Neuronal stem cell (in vitro differentiated cells): ENCODE data around the gene SH2D4B.
A peak's percentile ranks its signal among the peaks of the same experiment; 100 is the strongest.

ENCODE experiments used
- DNase-seq: peaks from one replicate; pipeline ENCODE4 v3.0.0-alpha.2; 2013; ENCODE audit warnings: low spot score
- H2AFZ ChIP-seq: one replicate; pipeline ENCODE4 v1.6.1; 2013; ENCODE audit warnings: mild to moderate bottlenecking, low read length, inconsistent platforms
- H2AK5ac ChIP-seq: 2 replicates; pipeline ENCODE4 v1.6.1; 2013; ENCODE audit warnings: low read depth, mild to moderate bottlenecking, inconsistent platforms, low read length, moderate library complexity, mixed read lengths
- H2BK120ac ChIP-seq: 2 replicates; pipeline ENCODE4 v1.6.1; 2013; ENCODE audit warnings: low read depth, mild to moderate bottlenecking, inconsistent platforms, low read length, moderate library complexity, mixed read lengths
- H2BK12ac ChIP-seq: one replicate; pipeline ENCODE4 v1.6.1; 2013; ENCODE audit warnings: low read length, inconsistent platforms
- H2BK15ac ChIP-seq: 2 replicates; pipeline ENCODE4 v1.6.1; 2013; ENCODE audit warnings: mild to moderate bottlenecking, low read length, inconsistent platforms, mixed read lengths
- H2BK5ac ChIP-seq: one replicate; pipeline ENCODE4 v1.6.1; 2013; ENCODE audit warnings: inconsistent platforms, mild to moderate bottlenecking, low read length, moderate library complexity
- H3K14ac ChIP-seq: one replicate; pipeline ENCODE4 v1.6.1; 2013; ENCODE audit warnings: low read length, inconsistent platforms
- H3K18ac ChIP-seq: 2 replicates; pipeline ENCODE4 v1.6.1; 2013; ENCODE audit warnings: low read length, inconsistent platforms
- H3K23ac ChIP-seq: 2 replicates; pipeline ENCODE4 v1.6.1; 2013; ENCODE audit warnings: low read depth, mild to moderate bottlenecking, mixed read lengths, low read length, inconsistent platforms; ENCODE audit not compliant: poor library complexity
- H3K27ac ChIP-seq: replicated peaks from 3 replicates; pipeline ENCODE4 v1.5.1; 2013; ENCODE audit warnings: low read length, inconsistent platforms
- H3K27me3 ChIP-seq, 3 experiments: 2 replicates each; pipeline ENCODE4 v1.6.1; 2013; ENCODE audit warnings: low read length in 3 of 3, mild to moderate bottlenecking in 2 of 3, inconsistent platforms in 1 of 3, low read depth in 1 of 3, mixed read lengths in 1 of 3, moderate library complexity in 1 of 3; ENCODE audit not compliant: control insufficient read depth in 3 of 3, insufficient read depth in 3 of 3
- H3K36me3 ChIP-seq, 2 donors: replicated peaks in 1 of 2; 2 replicates each; pipeline ENCODE4 v1.6.1; 2013; ENCODE audit warnings: low read length in 2 of 2; ENCODE audit not compliant: control insufficient read depth in 2 of 2, insufficient read depth in 2 of 2
- H3K4ac ChIP-seq: 2 replicates; pipeline ENCODE4 v1.6.1; 2013; ENCODE audit warnings: inconsistent platforms, mild to moderate bottlenecking, low read length, moderate library complexity
- H3K4me1 ChIP-seq, 2 donors: 1 replicate in 1 of 2; 2 replicates in 1 of 2; pipeline ENCODE4 v1.6.1; 2013; ENCODE audit warnings: low read length in 2 of 2, low read depth in 1 of 2; ENCODE audit not compliant: control insufficient read depth in 2 of 2, insufficient read depth in 1 of 2
- H3K4me2 ChIP-seq: one replicate; pipeline ENCODE4 v1.6.1; 2013; ENCODE audit warnings: mild to moderate bottlenecking, low read length, inconsistent platforms; ENCODE audit not compliant: insufficient read depth, poor library complexity, severe bottlenecking
- H3K4me3 ChIP-seq, 2 donors: 2 replicates each; pipeline ENCODE4 v1.5.1; 2013; ENCODE audit warnings: low read length in 2 of 2, mild to moderate bottlenecking in 2 of 2, inconsistent platforms in 1 of 2, moderate library complexity in 1 of 2
- H3K79me1 ChIP-seq: one replicate; pipeline ENCODE4 v1.6.1; 2013; ENCODE audit warnings: low read depth, mild to moderate bottlenecking, inconsistent platforms, low read length, moderate library complexity
- H3K9ac ChIP-seq: one replicate; pipeline ENCODE4 v1.6.1; 2013; ENCODE audit warnings: mild to moderate bottlenecking, low read depth, low read length, inconsistent platforms; ENCODE audit not compliant: poor library complexity
- H3K9me3 ChIP-seq, 2 donors: replicated peaks in 1 of 2; 2 replicates each; pipeline versions ENCODE3 to v1.6.1; 2013; ENCODE audit warnings: low read length in 2 of 2, mild to moderate bottlenecking in 2 of 2, inconsistent platforms in 1 of 2, low read depth in 1 of 2, mixed read lengths in 1 of 2, moderate library complexity in 1 of 2; ENCODE audit not compliant: control insufficient read depth in 2 of 2, insufficient read depth in 1 of 2
- H4K8ac ChIP-seq: one replicate; pipeline ENCODE4 v1.6.1; 2013; ENCODE audit warnings: low read depth, mild to moderate bottlenecking, inconsistent platforms, low read length, moderate library complexity
- H4K91ac ChIP-seq: one replicate; pipeline ENCODE4 v1.6.1; 2013; ENCODE audit warnings: low read length, low read depth, mild to moderate bottlenecking, inconsistent platforms; ENCODE audit not compliant: poor library complexity
- WGBS, 2 donors: extraction: QIAGEN DNeasy Blood & Tissue Kit; methylation state at CpG; one replicate each; pipeline ENCODE4 v1.1.7; 2013; ENCODE audit warnings: missing lambda C conversion rate in 2 of 2, mixed read lengths in 1 of 2; ENCODE audit not compliant: insufficient read length in 2 of 2, insufficient replicate concordance in 1 of 2; ENCODE audit errors: extremely low coverage in 2 of 2; 5-methylcytosine and 5-hydroxymethylcytosine counted together

Gene SH2D4B

DNA sequence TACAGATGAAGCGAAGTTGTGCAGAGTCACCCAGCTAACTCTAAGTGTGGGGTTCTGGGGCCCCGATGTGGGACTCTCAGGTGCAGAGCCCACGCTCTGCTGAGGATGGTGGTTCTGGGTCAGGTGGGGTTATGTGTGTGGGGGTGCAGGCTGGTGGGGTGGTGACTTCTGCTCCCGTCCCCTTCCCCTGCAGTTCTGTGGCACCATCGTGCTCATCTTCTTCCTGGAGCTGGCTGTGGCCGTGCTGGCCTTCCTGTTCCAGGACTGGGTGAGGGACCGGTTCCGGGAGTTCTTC, 28.6 kb upstream of the SH2D4B start:
- Histone ChIP-seq H3K36me3 (peaks cover 38 to 89% of the 10 kb centered on the region in 2 donors), H4K91ac (no peak overlapping the region), H2BK5ac (no peak overlapping the region), H3K9me3 (no peaks in the 10 kb centered on the region), H3K79me1 (peaks cover 16% of the 10 kb centered on the region), H2BK15ac (no peak overlapping the region), H3K9ac (no peak overlapping the region), H3K14ac (no peak overlapping the region), H3K4me2 (no peak overlapping the region), H4K8ac (no peak overlapping the region), H3K23ac (no peak overlapping the region), H2AFZ (no peak overlapping the region), H3K27me3 (no peaks in the 10 kb centered on the region), H2AK5ac (no peak overlapping the region), H3K4me1 (peaks cover 3 to 13% of the 10 kb centered on the region in 2 donors), H2BK12ac (no peak overlapping the region), H3K27ac (no peak overlapping the region), H3K4me3 (no peak overlapping the region), H3K18ac (peak overlapping the region; percentile 4), H2BK120ac (no peak overlapping the region), H3K4ac (no peak overlapping the region)
- no peak for DNase-seq
- no CpG with 5 or more reads among the region's 8 CpGs for WGBS, 2 donors

DNA sequence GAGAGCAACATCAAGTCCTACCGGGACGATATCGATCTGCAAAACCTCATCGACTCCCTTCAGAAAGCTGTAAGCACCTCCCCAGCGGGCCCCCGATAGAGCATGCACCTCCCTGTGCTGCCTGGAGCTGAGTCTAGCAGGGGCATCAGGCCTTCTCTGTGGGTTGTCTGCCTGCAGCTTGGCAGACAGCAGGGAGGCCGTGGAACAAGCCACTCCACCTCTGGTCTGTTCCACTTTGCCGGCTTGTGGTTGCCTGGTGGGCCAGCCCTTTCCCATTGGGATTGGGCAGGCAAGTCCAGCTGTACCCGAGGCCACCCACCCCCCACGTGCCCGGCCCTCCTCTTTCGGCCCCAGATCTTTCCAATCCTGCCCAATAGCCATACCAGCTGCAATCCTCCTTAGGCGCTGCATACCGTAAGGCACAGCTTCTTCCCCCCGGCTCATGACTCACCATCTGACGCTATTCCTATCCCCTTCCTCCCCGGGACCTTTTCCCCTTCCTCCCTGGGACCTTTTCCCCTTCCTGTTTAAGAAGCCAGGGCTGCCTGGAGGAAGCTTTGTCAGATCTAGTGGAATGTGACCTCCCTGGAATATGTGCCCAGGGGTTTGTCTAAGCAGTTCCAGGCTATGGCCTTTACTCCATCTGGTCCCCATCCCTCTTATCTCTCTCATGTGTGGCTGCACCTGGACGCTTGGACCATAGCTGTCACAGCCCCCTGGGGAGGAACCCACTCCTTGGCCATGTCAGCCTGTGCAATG, 28.1 kb upstream of the SH2D4B start:
- Histone ChIP-seq H3K23ac (peak overlapping the region; percentile 10), H2BK12ac (no peak overlapping the region), H3K4me3 (no peak overlapping the region), H3K4ac (no peak overlapping the region), H3K79me1 (peaks cover 12% of the 10 kb centered on the region), H4K8ac (no peak overlapping the region), H3K4me1 (peaks cover 0 to 8% of the 10 kb centered on the region in 2 donors), H3K27me3 (no peaks in the 10 kb centered on the region), H3K36me3 (peaks cover 43 to 94% of the 10 kb centered on the region in 2 donors), H2BK120ac (no peak overlapping the region), H3K9ac (peak overlapping the region; percentile 7), H2AFZ (no peak overlapping the region), H2BK15ac (no peak overlapping the region), H4K91ac (no peak overlapping the region), H3K4me2 (no peak overlapping the region), H2BK5ac (no peak overlapping the region), H2AK5ac (no peak overlapping the region), H3K18ac (peak overlapping the region; percentile 4), H3K9me3 (no peaks in the 10 kb centered on the region), H3K14ac (peak overlapping the region; percentile 17), H3K27ac (no peak overlapping the region)
- WGBS, 2 donors, result no CpG with 5 or more reads among the region's 18 CpGs
- DNase-seq, result no peak

DNA sequence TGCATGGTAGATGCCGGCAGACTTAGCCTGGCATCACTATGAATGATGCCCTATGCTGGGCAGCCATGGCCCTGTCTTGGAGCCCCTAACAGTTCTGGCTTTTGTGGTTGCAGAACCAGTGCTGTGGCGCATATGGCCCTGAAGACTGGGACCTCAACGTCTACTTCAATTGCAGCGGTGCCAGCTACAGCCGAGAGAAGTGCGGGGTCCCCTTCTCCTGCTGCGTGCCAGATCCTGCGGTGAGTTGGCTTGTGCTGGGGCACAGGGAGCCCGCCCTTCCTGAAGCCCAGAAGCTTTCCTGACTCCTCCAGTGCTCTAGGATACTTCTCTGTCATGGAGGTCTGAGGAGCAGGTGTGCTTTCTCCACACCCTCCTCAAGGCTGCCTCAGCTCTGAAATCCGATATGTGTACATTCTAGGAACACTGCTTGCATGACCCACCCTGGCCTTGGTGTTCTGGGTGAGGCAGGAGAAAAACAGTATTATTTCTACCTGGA, 25.6 kb upstream of the SH2D4B start:
- Histone ChIP-seq H3K4me3 (no peak overlapping the region), H3K4me1 (peaks cover 0 to 3% of the 10 kb centered on the region in 2 donors), H3K27ac (no peak overlapping the region), H3K9me3 (no peaks in the 10 kb centered on the region), H2BK120ac (no peak overlapping the region), H2AFZ (no peak overlapping the region), H2BK15ac (no peak overlapping the region), H3K9ac (no peak overlapping the region), H2AK5ac (no peak overlapping the region), H2BK5ac (no peak overlapping the region), H4K91ac (no peak overlapping the region), H3K4ac (no peak overlapping the region), H3K27me3 (no peaks in the 10 kb centered on the region), H4K8ac (no peak overlapping the region), H2BK12ac (no peak overlapping the region), H3K14ac (no peak overlapping the region), H3K79me1 (peaks cover 8% of the 10 kb centered on the region), H3K36me3 (peaks cover 56 to 98% of the 10 kb centered on the region in 2 donors), H3K4me2 (no peak overlapping the region), H3K23ac (no peak overlapping the region), H3K18ac (no peak overlapping the region)
- no peak for DNase-seq
- no CpG with 5 or more reads among the region's 10 CpGs for WGBS, 2 donors

DNA sequence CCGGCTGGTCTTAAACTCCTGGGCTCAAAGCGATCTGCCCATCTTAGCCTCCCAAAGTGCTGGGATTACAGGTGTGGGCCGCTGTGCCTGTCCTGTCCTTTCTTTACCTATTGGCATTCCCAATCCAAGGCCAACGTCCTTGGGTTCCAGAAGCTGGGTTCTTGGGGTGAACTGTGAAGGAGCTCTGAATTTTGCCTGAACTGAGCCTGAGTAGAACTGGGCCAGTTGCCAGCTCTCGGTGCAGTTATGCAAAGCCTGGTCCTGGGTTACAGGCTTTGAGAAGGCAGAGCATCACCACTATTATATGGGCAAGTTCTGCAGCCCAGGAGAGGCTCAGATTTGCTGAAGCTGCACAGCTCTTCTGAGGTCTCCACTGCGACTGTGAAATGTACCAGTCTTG, 24.6 kb upstream of the SH2D4B start:
- H2BK120ac ChIP-seq, result no peak overlapping the region
- WGBS, 2 donors, result no CpG with 5 or more reads among the region's 6 CpGs
- H3K18ac ChIP-seq, result no peak overlapping the region
- H2BK5ac ChIP-seq, result no peak overlapping the region
- H3K4me1 ChIP-seq, result no peaks in the 10 kb centered on the region
- no peaks in the 10 kb centered on the region for H3K27me3 ChIP-seq
- no peak overlapping the region for H4K8ac ChIP-seq
- no peak overlapping the region for H3K14ac ChIP-seq
- no peaks in the 10 kb centered on the region for H3K9me3 ChIP-seq
- no peak overlapping the region for H2AK5ac ChIP-seq
- H3K9ac ChIP-seq, result no peak overlapping the region
- H2AFZ ChIP-seq, result no peak overlapping the region
- no peak overlapping the region for H4K91ac ChIP-seq
- H3K23ac ChIP-seq, result no peak overlapping the region
- H3K4ac ChIP-seq, result no peak overlapping the region
- DNase-seq, result no peak
- no peak overlapping the region for H3K27ac ChIP-seq
- H3K4me2 ChIP-seq, result no peak overlapping the region
- peaks cover 9% of the 10 kb centered on the region for H3K79me1 ChIP-seq
- H3K4me3 ChIP-seq, result no peak overlapping the region
- no peak overlapping the region for H2BK12ac ChIP-seq
- H2BK15ac ChIP-seq, result no peak overlapping the region
- H3K36me3 ChIP-seq, result peaks cover 60 to 99% of the 10 kb centered on the region in 2 donors
